ENCODE data around the gene NUDCD2. TPM values are rescaled to one million over a fixed set of nuclear protein-coding genes. Genes with fewer than 3 reads are reported as not detected.

NUDCD2 gene
- total and polyA plus RNA-seq, 9 of the 15 experiments (the other 6 are each of a cell fraction or from before 2014, with no cell fraction given) = 14.6 to 76.9 (median 32.5) TPM

- TF ChIP-seq, protein P1, sequence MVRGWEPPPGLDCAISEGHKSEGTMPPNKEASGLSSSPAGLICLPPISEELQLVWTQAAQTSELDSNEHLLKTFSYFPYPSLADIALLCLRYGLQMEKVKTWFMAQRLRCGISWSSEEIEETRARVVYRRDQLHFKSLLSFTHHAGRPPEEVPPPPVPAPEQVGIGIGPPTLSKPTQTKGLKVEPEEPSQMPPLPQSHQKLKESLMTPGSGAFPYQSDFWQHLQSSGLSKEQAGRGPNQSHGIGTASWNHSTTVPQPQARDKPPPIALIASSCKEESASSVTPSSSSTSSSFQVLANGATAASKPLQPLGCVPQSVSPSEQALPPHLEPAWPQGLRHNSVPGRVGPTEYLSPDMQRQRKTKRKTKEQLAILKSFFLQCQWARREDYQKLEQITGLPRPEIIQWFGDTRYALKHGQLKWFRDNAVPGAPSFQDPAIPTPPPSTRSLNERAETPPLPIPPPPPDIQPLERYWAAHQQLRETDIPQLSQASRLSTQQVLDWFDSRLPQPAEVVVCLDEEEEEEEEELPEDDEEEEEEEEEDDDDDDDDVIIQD (CRISPR knock-in tag; IDR thresholded peaks at IDR 0.05) = no peak
- no peak for TF ChIP-seq POLR2AphosphoS2 (IDR thresholded peaks at IDR 0.05; ENCODE audit: low read length)
- TF ChIP-seq PATZ1 (CRISPR knock-in tag; IDR thresholded peaks at IDR 0.05; ENCODE audit: borderline replicate concordance) = no peak
- TF ChIP-seq MBD2 (IDR thresholded peaks at IDR 0.05; ENCODE audit: borderline replicate concordance, low read depth) = no peak
These were observed 18.5 kb upstream of the NUDCD2 start (continued) for GRCh38 chr5:163478126-163478981.

DNA sequence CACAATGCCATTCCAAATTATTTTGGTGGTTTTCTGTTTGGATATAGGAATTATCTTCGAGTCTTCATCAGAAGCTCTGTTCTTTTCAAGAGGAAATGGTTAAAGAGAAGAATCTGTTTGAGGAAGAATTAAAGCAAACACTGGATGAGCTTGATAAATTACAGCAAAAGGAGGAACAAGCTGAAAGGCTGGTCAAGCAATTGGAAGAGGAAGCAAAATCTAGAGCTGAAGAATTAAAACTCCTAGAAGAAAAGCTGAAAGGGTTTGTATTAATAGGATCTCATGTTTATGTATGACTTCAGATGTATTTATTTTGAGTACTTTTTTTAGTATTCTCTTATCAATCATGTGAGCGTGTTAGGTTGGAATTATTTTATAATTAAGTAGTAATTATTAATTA is 15.5 kb upstream of the NUDCD2 start:
- Histone ChIP-seq H3K4me2 (ENCODE audit: insufficient read depth, low read length) (no peak overlapping the region), H3K79me2 (ENCODE audit: control insufficient read depth, insufficient read depth, low read length) (no peaks in the 10 kb centered on the region), H3K9ac (ENCODE audit: insufficient read depth in 1 of 2, low read depth in 2 of 2, low read length in 2 of 2) (no peak overlapping the region), H3K9me1 (ENCODE audit: control insufficient read depth, insufficient read depth, low read length) (no peaks in the 10 kb centered on the region), H3K9me3 (replicated peaks; ENCODE audit: control insufficient read depth, insufficient read depth, low read depth, low read length) (no peaks in the 10 kb centered on the region), H3K27ac (ENCODE audit: extremely low read depth, low read depth, low read length) (no peak overlapping the region), H4K20me1 (replicated peaks; ENCODE audit: control insufficient read depth, insufficient read depth, low read length) (no peaks in the 10 kb centered on the region), H2AFZ (ENCODE audit: low read depth, low read length) (no peak overlapping the region), H3K4me3 (no peak overlapping the region), H3K36me3 (ENCODE audit: control insufficient read depth, insufficient read depth, low read length) (peaks cover 93% of the 10 kb centered on the region), H3K27me3 (ENCODE audit: control insufficient read depth in 2 of 2, insufficient read depth in 2 of 2, low read length in 2 of 2) (no peaks in the 10 kb centered on the region), H3K4me1 (replicated peaks in 1 of 2; ENCODE audit: control insufficient read depth in 2 of 2, insufficient read depth in 2 of 2, low read length in 2 of 2) (no peaks in the 10 kb centered on the region)
- in situ Hi-C loops (cut with MboI) (no loop called here), intact Hi-C loops (cut with micrococcal nuclease) (no loop called here)
- ATAC-seq = no peak
- ChIA-PET CTCF (ENCODE audit: low intra/inter-chr PET ratio) (no interaction called here), POLR2A (interaction anchor here (0.8 to 4.2 kb wide), 2 partner anchors 14 to 27 kb away, joined by 4 to 30 read pairs; partner anchors contain the start of genes HMMR and NUDCD2)
- no peak for FAIRE-seq
- DNase-seq (ENCODE audit: extremely low read depth in 1 of 4, low spot score in 3 of 4) = no peak
- no TSS peak for BruUV-seq (replicated peaks)
- 88% methylated on average over 2 of the region's 2 CpGs for WGBS (ENCODE audit: insufficient coverage, low coverage, missing lambda C conversion rate)
- TF ChIP-seq SPI1 (IDR thresholded peaks at IDR 0.05; ENCODE audit: borderline replicate concordance, low read depth, low read length) (no peak), ID3 (CRISPR knock-in tag; IDR thresholded peaks at IDR 0.05) (no peak), ID3 (tag; IDR thresholded peaks at IDR 0.05) (no peak)

Data from K562 (cell line).